IMR-90 (cell line): ENCODE measurements around the gene SRGAP3. TPM values are rescaled to one million over a fixed set of nuclear protein-coding genes. Genes with fewer than 3 reads are reported as not detected.
"Not testable (repeated sequence)": the region's sequence is repeated elsewhere in the genome, so short reads cannot be mapped to it uniquely, and the experiment has no call there.

ENCODE experiments used
- ATAC-seq: fragments of 200-7000 bp; cut with Tn5 transposase; 2 replicates; pipeline ENCODE4 v1.9.1; 2020; ENCODE audit warnings: low read depth, mild to moderate bottlenecking, moderate library complexity
- BruUV-seq: library from RNA; stranded (reverse); fragments of 400-500 nt; replicated peaks from 2 replicates; lab custom pipeline; 2021; lab: Mats Ljungman, UMichigan
- CTCF ChIA-PET: fragments of 300-600 bp; formaldehyde crosslinking; extraction: SDS; loops from one replicate; lab custom pipeline; 2021; ENCODE audit warnings: antibody characterized with exemption; lab: Yijun Ruan, JAX
- POLR2A ChIA-PET: fragments of 300-600 bp; sonication (Branson Sonifier 250); formaldehyde crosslinking; loops from one replicate; lab custom pipeline; 2022; ENCODE audit warnings: antibody characterized with exemption; ENCODE audit not compliant: unreplicated experiment; lab: Charles Lee
- DNase-seq: peaks from one replicate; pipeline ENCODE4 v3.0.0; 2013
- H2AFZ ChIP-seq: replicated peaks from 2 replicates; pipeline ENCODE3; 2013; ENCODE audit warnings: low read length, mild to moderate bottlenecking; ENCODE audit not compliant: poor library complexity
- H2AK5ac ChIP-seq: 2 replicates; pipeline ENCODE4 v1.6.1; 2013; ENCODE audit warnings: low read depth, low read length, inconsistent platforms
- H2AK9ac ChIP-seq: replicated peaks from 2 replicates; pipeline ENCODE3; 2013; ENCODE audit warnings: mild to moderate bottlenecking, low read depth, low read length, moderate library complexity; ENCODE audit not compliant: poor library complexity
- H2BK120ac ChIP-seq: 2 replicates; pipeline ENCODE4 v1.6.1; 2013; ENCODE audit warnings: low read depth, low read length, inconsistent platforms
- H2BK15ac ChIP-seq: 3 replicates; pipeline ENCODE4 v1.6.1; 2013; ENCODE audit warnings: low read depth, low read length, inconsistent platforms
- H2BK20ac ChIP-seq: 2 replicates; pipeline ENCODE4 v1.6.1; 2013; ENCODE audit warnings: low read depth, mild to moderate bottlenecking, inconsistent platforms, low read length, moderate library complexity
- H2BK5ac ChIP-seq: 2 replicates; pipeline ENCODE4 v1.6.1; 2013; ENCODE audit warnings: mild to moderate bottlenecking, low read depth, low read length, inconsistent platforms; ENCODE audit not compliant: poor library complexity, severe bottlenecking
- H3K14ac ChIP-seq: replicated peaks from 2 replicates; pipeline ENCODE4 v1.6.1; 2013; ENCODE audit warnings: low read depth, low read length, inconsistent platforms
- H3K18ac ChIP-seq: 2 replicates; pipeline ENCODE4 v1.6.1; 2013; ENCODE audit warnings: low read depth, low read length, control low read depth
- H3K23ac ChIP-seq: 2 replicates; pipeline ENCODE4 v1.6.1; 2013; ENCODE audit warnings: low read depth, low read length, inconsistent platforms
- H3K27ac ChIP-seq: 2 replicates; pipeline ENCODE4 v1.5.1; 2013; ENCODE audit warnings: mild to moderate bottlenecking, control low read depth, low read length; ENCODE audit not compliant: insufficient read depth
- H3K27me3 ChIP-seq: 2 replicates; pipeline ENCODE4 v1.6.1; 2013; ENCODE audit warnings: low read length; ENCODE audit not compliant: control insufficient read depth, insufficient read depth
- H3K36me3 ChIP-seq: 2 replicates; pipeline ENCODE4 v1.6.1; 2013; ENCODE audit warnings: low read length, mixed read lengths; ENCODE audit not compliant: control insufficient read depth, insufficient read depth
- H3K4ac ChIP-seq: 2 replicates; pipeline ENCODE4 v1.6.1; 2013; ENCODE audit warnings: low read depth, low read length, inconsistent platforms
- H3K4me1 ChIP-seq: 2 replicates; pipeline ENCODE4 v1.6.1; 2013; ENCODE audit warnings: low read length, mixed read lengths; ENCODE audit not compliant: control insufficient read depth, insufficient read depth
- H3K4me2 ChIP-seq: 2 replicates; pipeline ENCODE4 v1.6.1; 2013; ENCODE audit warnings: low read depth, mild to moderate bottlenecking, control low read depth, low read length, moderate library complexity
- H3K4me3 ChIP-seq: 2 replicates; pipeline ENCODE4 v1.5.1; 2013; ENCODE audit warnings: low read depth, mild to moderate bottlenecking, control low read depth, low read length, moderate library complexity; ENCODE audit not compliant: insufficient read depth
- H3K56ac ChIP-seq: 2 replicates; pipeline ENCODE4 v1.6.1; 2013; ENCODE audit warnings: low read length, inconsistent platforms; ENCODE audit not compliant: insufficient read depth; ENCODE audit errors: extremely low read depth
- H3K79me1 ChIP-seq, 2 experiments: 2 replicates each; pipeline ENCODE4 v1.6.1; 2013; ENCODE audit warnings: low read length in 2 of 2, inconsistent platforms in 1 of 2, low read depth in 1 of 2
- H3K9ac ChIP-seq: 2 replicates; pipeline ENCODE4 v1.6.1; 2013; ENCODE audit warnings: low read depth, low read length, control low read depth
- H3K9me1 ChIP-seq: 2 replicates; pipeline ENCODE4 v1.6.1; 2013; ENCODE audit warnings: low read length, inconsistent platforms; ENCODE audit not compliant: insufficient read depth
- H3K9me3 ChIP-seq: 2 replicates; pipeline ENCODE4 v1.6.1; 2013; ENCODE audit warnings: low read length; ENCODE audit not compliant: control insufficient read depth, insufficient read depth
- H4K20me1 ChIP-seq: 2 replicates; pipeline ENCODE4 v1.6.1; 2013; ENCODE audit warnings: low read length, inconsistent platforms; ENCODE audit not compliant: insufficient read depth
- H4K5ac ChIP-seq: 2 replicates; pipeline ENCODE4 v1.6.1; 2013; ENCODE audit warnings: mild to moderate bottlenecking, low read depth, low read length, control low read depth
- H4K8ac ChIP-seq, 2 experiments: 2 replicates each; pipeline ENCODE4 v1.6.1; 2013; ENCODE audit warnings: low read depth in 2 of 2, low read length in 2 of 2, control low read depth in 1 of 2, inconsistent platforms in 1 of 2
- H4K91ac ChIP-seq: 2 replicates; pipeline ENCODE4 v1.6.1; 2013; ENCODE audit warnings: low read depth, low read length, inconsistent platforms; ENCODE audit not compliant: insufficient read depth
- ELK1 ChIP-seq: fragments of 150-350 bp; IDR thresholded peaks from 2 replicates; pipeline ENCODE4 v1.6.1; 2016; ENCODE audit warnings: low read depth, mild to moderate bottlenecking, low read length, moderate library complexity, borderline replicate concordance
- RCOR1 ChIP-seq: IDR thresholded peaks from 2 replicates; pipeline ENCODE4 v1.6.1; 2012; ENCODE audit warnings: mild to moderate bottlenecking, low read length, improper control_type of control experiment; ENCODE audit not compliant: insufficient replicate concordance
- WGBS, 2 experiments: methylation state at CpG; one replicate each; pipeline versions ENCODE4 v1.1.5 to v1.1.7; 2013; ENCODE audit warnings: missing lambda C conversion rate in 2 of 2; ENCODE audit not compliant: insufficient read length in 1 of 2; ENCODE audit errors: extremely low coverage in 2 of 2; 5-methylcytosine and 5-hydroxymethylcytosine counted together
- dilution Hi-C: fragments of 300-500 bp; cut with HindIII; formaldehyde crosslinking; loops from one replicate; pipeline ENCODE4 v1.14.3; 2018; ENCODE audit warnings: low sequenced_read_pairs; ENCODE audit not compliant: unreplicated experiment
- in situ Hi-C: fragments of 300-500 bp; cut with MboI; formaldehyde crosslinking; loops from 3 replicates; pipeline ENCODE4 v1.14.3; 2019; ENCODE audit warnings: low sequenced_read_pairs, inconsistent platforms, mixed read lengths
- intact Hi-C: fragments of 100-400 bp; cut with micrococcal nuclease; formaldehyde crosslinking; loops from 2 replicates; pipeline ENCODE4 v1.10.0; 2022
- polyA plus RNA-seq, 3 experiments: library from polyadenylated mRNA; depleted of rRNA; stranded (reverse); fragments of >200 nt; gene quantifications; 2 replicates each; pipeline ENCODE4 v1.2.3, GENCODE V29; 2012; ENCODE audit warnings: low replicate concordance in 1 of 3
- total RNA-seq: library from RNA; depleted of rRNA; stranded (reverse); fragments of >200 nt; gene quantifications from 2 replicates; pipeline ENCODE4 v1.2.3, GENCODE V29; 2012

The SRGAP3 gene
- total and polyA plus RNA-seq, 2 of the 4 experiments (the other 2 are of a cell fraction) = 0.68 to 1.4 TPM

GRCh38 chr3:9290566-9290965 is 41.1 kb upstream of the SRGAP3 start:
- intact Hi-C loops = no loop called here
- H2BK15ac ChIP-seq = no peak overlapping the region
- H4K20me1 ChIP-seq = no peaks in the 10 kb centered on the region
- H3K18ac ChIP-seq = no peak overlapping the region
- H3K4ac ChIP-seq = no peak overlapping the region
- no peaks in the 10 kb centered on the region for H3K36me3 ChIP-seq
- no peak overlapping the region for H3K27ac ChIP-seq
- no peaks in the 10 kb centered on the region for H3K27me3 ChIP-seq
- no peaks in the 10 kb centered on the region for H3K9me3 ChIP-seq
- no peak overlapping the region for H4K91ac ChIP-seq
- H3K79me1 ChIP-seq = no peaks in the 10 kb centered on the region
- in situ Hi-C loops = no loop called here
- no peaks in the 10 kb centered on the region for H3K4me1 ChIP-seq
- no peak overlapping the region for H3K4me2 ChIP-seq
- ChIA-PET POLR2A (no interaction called here), CTCF (no interaction called here)
- no peak overlapping the region for H2AK9ac ChIP-seq
- no peak overlapping the region for H3K9ac ChIP-seq
- H2BK20ac ChIP-seq = no peak overlapping the region
- no peak overlapping the region for H2AK5ac ChIP-seq
- no peaks in the 10 kb centered on the region for H3K9me1 ChIP-seq
- H3K4me3 ChIP-seq = no peak overlapping the region
- H3K14ac ChIP-seq = no peak overlapping the region
- no peak overlapping the region for H4K8ac ChIP-seq
- DNase-seq (no peak), ATAC-seq (no peak)
- TF ChIP-seq RCOR1 (no peak), ELK1 (no peak)
- H4K5ac ChIP-seq = no peak overlapping the region
- no peak overlapping the region for H2AFZ ChIP-seq
- H3K23ac ChIP-seq = no peak overlapping the region
- dilution Hi-C loops = no loop called here
- H3K56ac ChIP-seq = no peak overlapping the region
- BruUV-seq = no TSS peak
- WGBS, 2 experiments = no CpG with 5 or more reads among the region's 2 CpGs
- H2BK5ac ChIP-seq = no peak overlapping the region
- no peak overlapping the region for H2BK120ac ChIP-seq

- BruUV-seq = not testable (repeated sequence)
- no CpG with 5 or more reads among the region's 8 CpGs for WGBS, 2 experiments
These were observed 32.1 kb upstream of the SRGAP3 start for GRCh38 chr3:9281533-9281932.

More at GRCh38 chr3:9281533-9281932, 32.1 kb upstream of the SRGAP3 start:
- H3K36me3 ChIP-seq, H2AFZ ChIP-seq, H3K27ac ChIP-seq, CTCF ChIA-PET, H2BK20ac ChIP-seq, dilution Hi-C loops, H2BK5ac ChIP-seq, H3K79me1 ChIP-seq, H4K91ac ChIP-seq, ATAC-seq, H3K9me1 ChIP-seq, H3K4ac ChIP-seq, H2AK9ac ChIP-seq, H3K9me3 ChIP-seq, H3K27me3 ChIP-seq, H2BK15ac ChIP-seq, H3K14ac ChIP-seq, in situ Hi-C loops, H2AK5ac ChIP-seq, H3K23ac ChIP-seq, H4K5ac ChIP-seq, H3K9ac ChIP-seq, H4K20me1 ChIP-seq, H3K18ac ChIP-seq, H2BK120ac ChIP-seq, H3K4me1 ChIP-seq, H4K8ac ChIP-seq, H3K4me3 ChIP-seq, POLR2A ChIA-PET, intact Hi-C loops, H3K4me2 ChIP-seq, H3K56ac ChIP-seq, DNase-seq: not testable (repeated sequence)
